ENCODE data around the gene NGLY1.
A peak's percentile ranks its signal among the peaks of the same experiment; 100 is the strongest.

Gene NGLY1

GRCh38 chr3:25783661-25784512, 644 bp upstream of the NGLY1 start:
- peak; percentile 67 for DNase-seq

GRCh38 chr3:25782636-25782937, 656 bp downstream of the NGLY1 start:
- no peak for DNase-seq

- no peak for DNase-seq
Observed at GRCh38 chr3:25781758-25782594, 1.3 kb downstream of the NGLY1 start.

- no peak for DNase-seq
Observed at GRCh38 chr3:25781145-25781757, 2.0 kb downstream of the NGLY1 start.

- no peak for DNase-seq
Observed at GRCh38 chr3:25780618-25781017, 2.6 kb downstream of the NGLY1 start.

- DNase-seq = no peak
Observed at GRCh38 chr3:25775936-25776335, 7.3 kb downstream of the NGLY1 start.

GRCh38 chr3:25768851-25769250, 14.4 kb downstream of the NGLY1 start:
- no peak for DNase-seq

- DNase-seq = no peak
Observed at GRCh38 chr3:25751725-25752124, 31.5 kb downstream of the NGLY1 start.

GRCh38 chr3:25751048-25751447, 32.2 kb downstream of the NGLY1 start:
- DNase-seq = no peak

- DNase-seq = no peak
Observed at GRCh38 chr3:25749031-25749581, 34.1 kb downstream of the NGLY1 start.

GRCh38 chr3:25748189-25748588, 35.1 kb downstream of the NGLY1 start:
- DNase-seq = no peak

- DNase-seq = no peak
Observed at GRCh38 chr3:25747033-25747432, 36.2 kb downstream of the NGLY1 start.

- no peak for DNase-seq
Observed at GRCh38 chr3:25744470-25744869, 38.8 kb downstream of the NGLY1 start.

GRCh38 chr3:25728101-25728500, 55.1 kb downstream of the NGLY1 start:
- DNase-seq = no peak

GRCh38 chr3:25727316-25727715, 55.9 kb downstream of the NGLY1 start:
- DNase-seq = no peak

GRCh38 chr3:25725810-25726209, 57.4 kb downstream of the NGLY1 start:
- DNase-seq = no peak

- no peak for DNase-seq
Observed at GRCh38 chr3:25724948-25725645, 58.1 kb downstream of the NGLY1 start.

GRCh38 chr3:25723802-25724201, 59.4 kb downstream of the NGLY1 start:
- DNase-seq = no peak

GRCh38 chr3:25719321-25719720, 63.9 kb downstream of the NGLY1 start:
- DNase-seq = no peak

- DNase-seq = no peak
Observed at GRCh38 chr3:25713341-25713985, 69.8 kb downstream of the NGLY1 start.

GRCh38 chr3:25711090-25711489, 72.2 kb downstream of the NGLY1 start:
- DNase-seq = no peak

GRCh38 chr3:25708036-25708435, 75.2 kb downstream of the NGLY1 start:
- DNase-seq = no peak
